BJ (cell line): ENCODE results near the gene OR2M5. TPM values are rescaled to one million over a fixed set of nuclear protein-coding genes. Genes with fewer than 3 reads are reported as not detected.

Experiments used
- CTCF ChIA-PET: fragments of 350-600 bp; formaldehyde crosslinking; extraction: SDS; loops from one replicate; lab custom pipeline; 2021; ENCODE audit warnings: antibody characterized with exemption, inconsistent platforms; lab: Yijun Ruan, JAX
- POLR2A ChIA-PET: fragments of 300-600 bp; sonication (Branson Sonifier 250); formaldehyde crosslinking; extraction: SDS; loops from one replicate; lab custom pipeline; 2021; ENCODE audit warnings: antibody characterized with exemption; lab: Charles Lee
- DNase-seq: peaks from one replicate; pipeline ENCODE4 v3.0.0-alpha.2; 2011; ENCODE audit warnings: low read depth
- H3K27me3 ChIP-seq: 2 replicates; pipeline ENCODE4 v1.6.0; 2011; ENCODE audit warnings: low read length; ENCODE audit not compliant: control insufficient read depth, insufficient read depth
- H3K36me3 ChIP-seq: 2 replicates; pipeline ENCODE4 v1.5.1; 2011; ENCODE audit warnings: low read length; ENCODE audit not compliant: control insufficient read depth, insufficient read depth
- H3K4me3 ChIP-seq: 2 replicates; pipeline ENCODE4 v1.5.1; 2011; ENCODE audit warnings: low read depth, mild to moderate bottlenecking, control low read depth, low read length
- CTCF ChIP-seq: IDR thresholded peaks from 2 replicates; pipeline ENCODE4 v1.5.1; 2011; ENCODE audit warnings: low read depth, mild to moderate bottlenecking, control low read depth, inconsistent platforms, low read length, moderate library complexity; ENCODE audit not compliant: insufficient read depth
- polyA plus RNA-seq: library from polyadenylated mRNA; depleted of rRNA; stranded (reverse); fragments of >200 nt; gene quantifications from 2 replicates; pipeline ENCODE4 v1.2.3, GENCODE V29; 2011; rRNA removed

OR2M5 gene
- polyA plus RNA-seq, 1 experiment, result not detected

- CTCF ChIA-PET, result no interaction called here
- Histone ChIP-seq H3K4me3 (no peak overlapping the region), H3K36me3 (no peaks in the 10 kb centered on the region), H3K27me3 (no peaks in the 10 kb centered on the region)
- TF ChIP-seq CTCF, result no peak
- DNase-seq, result no peak
- POLR2A ChIA-PET, result no interaction called here
Observed at GRCh38 chr1:248183996-248184395, 39.0 kb downstream of the OR2M5 start.

- Histone ChIP-seq H3K27me3 (no peaks in the 10 kb centered on the region), H3K36me3 (no peaks in the 10 kb centered on the region), H3K4me3 (no peak overlapping the region)
- ChIA-PET POLR2A (no interaction called here), CTCF (no interaction called here)
- DNase-seq, result no peak
- TF ChIP-seq CTCF, result no peak
Observed at GRCh38 chr1:248187363-248187762, 42.4 kb downstream of the OR2M5 start.

GRCh38 chr1:248189026-248189425, 44.1 kb downstream of the OR2M5 start:
- ChIA-PET CTCF (no interaction called here), POLR2A (no interaction called here)
- no peak for TF ChIP-seq CTCF
- no peak for DNase-seq
- H3K27me3 ChIP-seq, result no peaks in the 10 kb centered on the region
- H3K36me3 ChIP-seq, result no peaks in the 10 kb centered on the region
- no peak overlapping the region for H3K4me3 ChIP-seq

GRCh38 chr1:248194117-248194516, 49.2 kb downstream of the OR2M5 start:
- no peak overlapping the region for H3K4me3 ChIP-seq
- CTCF ChIA-PET, result no interaction called here
- H3K36me3 ChIP-seq, result no peaks in the 10 kb centered on the region
- H3K27me3 ChIP-seq, result no peaks in the 10 kb centered on the region
- no peak for DNase-seq
- POLR2A ChIA-PET, result no interaction called here
- no peak for TF ChIP-seq CTCF

Other genes with a start within 250 kb of the OR2M5 start
- not detected in 2 replicates for gene OR2W3, start 249.6 kb upstream of the OR2M5 start, polyA plus RNA-seq
- gene OR2T8, start 224.9 kb upstream of the OR2M5 start, polyA plus RNA-seq, result not detected in 2 replicates
- not detected in 2 replicates for gene OR2AJ1, start 220.3 kb upstream of the OR2M5 start, polyA plus RNA-seq
- not detected in 2 replicates for gene OR2L8, start 196.3 kb upstream of the OR2M5 start, polyA plus RNA-seq
- gene OR2AK2, start 179.9 kb upstream of the OR2M5 start, polyA plus RNA-seq, result not detected in 2 replicates
- not detected in 2 replicates for gene OR2L5, start 131.5 kb upstream of the OR2M5 start, polyA plus RNA-seq
- gene OR2L2, start 115.1 kb upstream of the OR2M5 start, polyA plus RNA-seq, result not detected in 2 replicates
- not detected in 2 replicates for gene OR2L3, start 98.3 kb upstream of the OR2M5 start, polyA plus RNA-seq
- gene OR2L13, start 50.0 kb upstream of the OR2M5 start, polyA plus RNA-seq, result not detected in 2 replicates
- not detected in 2 replicates for gene OR2M2, start 29.7 kb downstream of the OR2M5 start, polyA plus RNA-seq
- not detected in 2 replicates for gene OR2M3, start 52.1 kb downstream of the OR2M5 start, polyA plus RNA-seq
- gene OR2M4, start 86.3 kb downstream of the OR2M5 start, polyA plus RNA-seq, result not detected in 2 replicates
- not detected in 2 replicates for gene OR2T33, start 132.8 kb downstream of the OR2M5 start, polyA plus RNA-seq
- gene OR2T12, start 158.3 kb downstream of the OR2M5 start, polyA plus RNA-seq, result not detected in 2 replicates
- gene OR2M7, start 179.4 kb downstream of the OR2M5 start, polyA plus RNA-seq, result not detected in 2 replicates
- gene OR14C36, start 203.6 kb downstream of the OR2M5 start, polyA plus RNA-seq, result not detected in 2 replicates
- not detected in 2 replicates for gene OR2T4, start 216.5 kb downstream of the OR2M5 start, polyA plus RNA-seq
- gene OR2T6, start 230.6 kb downstream of the OR2M5 start, polyA plus RNA-seq, result not detected in 2 replicates